GM12891 (cell line): ENCODE measurements around the gene RABEP2.

Source experiments
- POLR2A ChIP-seq: IDR thresholded peaks from 2 replicates; pipeline ENCODE4 v1.6.1; 2011; ENCODE audit warnings: low read depth, low read length, control low read depth
- POLR2AphosphoS5 ChIP-seq: IDR thresholded peaks from 2 replicates; pipeline ENCODE4 v1.6.1; 2011; ENCODE audit warnings: low read depth, low read length, control low read depth

GRCh38 chr16:28932339-28933141, 7.5 kb upstream of the RABEP2 start:
- TF ChIP-seq POLR2A (no peak), POLR2AphosphoS5 (no peak)
